ENCODE results near the gene TNFSF8.

GRCh38 chr9:114894206-114894605 lies 36.2 kb downstream of the TNFSF8 start:
- TF ChIP-seq EZH2 (IDR thresholded peaks at IDR 0.05; ENCODE audit: borderline replicate concordance, low read depth, low read length, severe bottlenecking) (no peak), CTCF (IDR thresholded peaks at IDR 0.05; ENCODE audit: borderline replicate concordance, extremely low read depth, low read length, poor library complexity, severe bottlenecking) (no peak)

Measured in DND-41 (cell line).